Neural crest cell (in vitro differentiated cells): ENCODE data around the gene NID1. TPM values are rescaled to one million over a fixed set of nuclear protein-coding genes. Genes with fewer than 3 reads are reported as not detected.

Source experiments
- DNase-seq: peaks from one replicate; pipeline ENCODE4 v3.0.0; 2021; ENCODE audit warnings: low read depth, mixed read lengths, low spot score
- H3K27ac Mint-ChIP-seq: one replicate; pipeline ENCODE4 v1.8.0; 2021; ENCODE audit warnings: mild to moderate bottlenecking, mixed read lengths; ENCODE audit not compliant: unreplicated experiment
- H3K27me3 Mint-ChIP-seq: 2 replicates; pipeline ENCODE4 v1.8.0; 2021; ENCODE audit warnings: low read depth, mild to moderate bottlenecking, mixed read lengths
- H3K36me3 Mint-ChIP-seq: 2 replicates; pipeline ENCODE4 v1.8.0; 2021; ENCODE audit warnings: low read depth, mild to moderate bottlenecking, mixed read lengths
- H3K4me1 Mint-ChIP-seq: 2 replicates; pipeline ENCODE4 v1.8.0; 2021; ENCODE audit warnings: mixed read lengths
- H3K4me3 Mint-ChIP-seq: one replicate; pipeline ENCODE4 v1.8.0; 2021; ENCODE audit warnings: mild to moderate bottlenecking, mixed read lengths
- H3K9me3 Mint-ChIP-seq: 2 replicates; pipeline ENCODE4 v1.8.0; 2021; ENCODE audit warnings: mixed read lengths
- CTCF ChIP-seq: fragments of 200-600 bp; sonication (generic); conservative IDR thresholded peaks from 2 replicates; pipeline ENCODE4 v1.5.0; 2021; ENCODE audit warnings: antibody characterized with exemption, mild to moderate bottlenecking
- total RNA-seq: library from RNA; stranded (reverse); gene quantifications from 2 replicates; pipeline ENCODE4 v1.2.1, GENCODE V29; 2021

Gene NID1
- total RNA-seq, 1 donor from 2014 or later = 90.3 TPM

- H3K36me3 Mint-ChIP-seq = peaks cover 23% of the 10 kb centered on the region
- H3K4me1 Mint-ChIP-seq = peaks cover 20% of the 10 kb centered on the region
These were observed 29.2 kb downstream of the NID1 start for GRCh38 chr1:236035681-236036101.

GRCh38 chr1:236033336-236033735 lies 31.6 kb downstream of the NID1 start:
- Mint-ChIP-seq H3K9me3 (no peaks in the 10 kb centered on the region), H3K4me3 (no peak overlapping the region), H3K36me3 (peaks cover 20% of the 10 kb centered on the region), H3K4me1 (peaks cover 13% of the 10 kb centered on the region), H3K27ac (no peak overlapping the region), H3K27me3 (no peaks in the 10 kb centered on the region)
- DNase-seq = no peak
- TF ChIP-seq CTCF = no peak

More at GRCh38 chr1:236035681-236036101, 29.2 kb downstream of the NID1 start:
- Mint-ChIP-seq H3K27ac (no peak overlapping the region), H3K27me3 (no peaks in the 10 kb centered on the region), H3K9me3 (no peaks in the 10 kb centered on the region), H3K4me3 (no peak overlapping the region)
- DNase-seq = no peak
- TF ChIP-seq CTCF = no peak

- H3K4me3 Mint-ChIP-seq = no peak overlapping the region
- DNase-seq = no peak
- peaks cover 24% of the 10 kb centered on the region for H3K36me3 Mint-ChIP-seq
- peaks cover 19% of the 10 kb centered on the region for H3K4me1 Mint-ChIP-seq
- no peak overlapping the region for H3K27ac Mint-ChIP-seq
- H3K9me3 Mint-ChIP-seq = no peaks in the 10 kb centered on the region
- no peaks in the 10 kb centered on the region for H3K27me3 Mint-ChIP-seq
- no peak for TF ChIP-seq CTCF
These were observed 34.4 kb downstream of the NID1 start for GRCh38 chr1:236030534-236030933.

GRCh38 chr1:236029428-236029940 lies 35.4 kb downstream of the NID1 start:
- no peak overlapping the region for H3K27ac Mint-ChIP-seq
- H3K27me3 Mint-ChIP-seq = no peaks in the 10 kb centered on the region
- peaks cover 22% of the 10 kb centered on the region for H3K4me1 Mint-ChIP-seq
- TF ChIP-seq CTCF = no peak
- H3K9me3 Mint-ChIP-seq = no peaks in the 10 kb centered on the region
- no peak overlapping the region for H3K4me3 Mint-ChIP-seq
- no peak for DNase-seq
- H3K36me3 Mint-ChIP-seq = peaks cover 22% of the 10 kb centered on the region

- Mint-ChIP-seq H3K4me3 (no peak overlapping the region), H3K4me1 (peaks cover 24% of the 10 kb centered on the region), H3K27ac (peak overlapping the region; percentile 59), H3K9me3 (no peaks in the 10 kb centered on the region), H3K36me3 (peaks cover 26% of the 10 kb centered on the region), H3K27me3 (no peaks in the 10 kb centered on the region)
- TF ChIP-seq CTCF = no peak
- no peak for DNase-seq
These were observed 37.8 kb downstream of the NID1 start for GRCh38 chr1:236027104-236027503.
